Lung microvascular endothelial cell (primary cell): ENCODE results near the gene BANF2. TPM values are rescaled to one million over a fixed set of nuclear protein-coding genes. Genes with fewer than 3 reads are reported as not detected.

Experiments
- DNase-seq, 2 donors: peaks; one replicate each; pipeline versions ENCODE4 v3.0.0 to v3.0.0-alpha.2; 2010; ENCODE audit warnings: low read depth in 2 of 2
- total RNA-seq: library from RNA; depleted of rRNA; stranded (reverse); fragments of >200 nt; gene quantifications from 2 replicates; pipeline ENCODE4 v1.2.1, GENCODE V29; 2014

Gene BANF2
- total RNA-seq, 1 donor from 2014 or later: not detected

- DNase-seq: no peak
Observed at GRCh38 chr20:17732907-17733521, 33.2 kb downstream of the BANF2 start.

- DNase-seq: no peak
Observed at GRCh38 chr20:17733767-17734304, 34.1 kb downstream of the BANF2 start.

GRCh38 chr20:17734374-17734773 is 34.6 kb downstream of the BANF2 start:
- no peak for DNase-seq

- peak in 1 of 2 donors; percentile 47 for DNase-seq
Observed at GRCh38 chr20:17735206-17735804, 35.5 kb downstream of the BANF2 start.

- no peak for DNase-seq
Observed at GRCh38 chr20:17735959-17736621, 36.3 kb downstream of the BANF2 start.

GRCh38 chr20:17738154-17738553 is 38.4 kb downstream of the BANF2 start:
- DNase-seq: no peak

GRCh38 chr20:17741220-17741619 is 41.5 kb downstream of the BANF2 start:
- no peak for DNase-seq

- DNase-seq: no peak
Observed at GRCh38 chr20:17742731-17743130, 43.0 kb downstream of the BANF2 start.

GRCh38 chr20:17743677-17744076 is 43.9 kb downstream of the BANF2 start:
- DNase-seq: no peak

- peak; percentile 55 to 94 for DNase-seq
Observed at GRCh38 chr20:17747431-17747846, 47.7 kb downstream of the BANF2 start.

GRCh38 chr20:17748279-17748678 is 48.5 kb downstream of the BANF2 start:
- no peak for DNase-seq

GRCh38 chr20:17749626-17749977 is 49.8 kb downstream of the BANF2 start:
- no peak for DNase-seq

- DNase-seq: peak; percentile 93 to 94
Observed at GRCh38 chr20:17749978-17750721, 50.4 kb downstream of the BANF2 start.

GRCh38 chr20:17750722-17751045 is 50.9 kb downstream of the BANF2 start:
- no peak for DNase-seq

- DNase-seq: no peak
Observed at GRCh38 chr20:17751640-17752039, 51.9 kb downstream of the BANF2 start.

GRCh38 chr20:17752459-17752858 is 52.7 kb downstream of the BANF2 start:
- no peak for DNase-seq

GRCh38 chr20:17753516-17753915 is 53.8 kb downstream of the BANF2 start:
- DNase-seq: no peak

- no peak for DNase-seq
Observed at GRCh38 chr20:17756529-17756928, 56.8 kb downstream of the BANF2 start.

- DNase-seq: no peak
Observed at GRCh38 chr20:17757496-17757895, 57.7 kb downstream of the BANF2 start.

- no peak for DNase-seq
Observed at GRCh38 chr20:17758010-17758409, 58.2 kb downstream of the BANF2 start.

- no peak for DNase-seq
Observed at GRCh38 chr20:17758512-17758911, 58.7 kb downstream of the BANF2 start.

- no peak for DNase-seq
Observed at GRCh38 chr20:17759449-17759848, 59.7 kb downstream of the BANF2 start.
